ENCODE results near the gene GRB10. TPM values are rescaled to one million over a fixed set of nuclear protein-coding genes. Genes with fewer than 3 reads are reported as not detected.

GRB10 gene
- total RNA-seq, 1 donor from 2014 or later = not detected

GRCh38 chr7:50544992-50545391, 237.7 kb downstream of the GRB10 start:
- ChIA-PET POLR2A (no interaction called here), CTCF (no interaction called here)
- no peak overlapping the region for H3K4me3 Mint-ChIP-seq
- no peak for ATAC-seq (ENCODE audit: low read depth)
- no peaks in the 10 kb centered on the region for H3K9me3 Mint-ChIP-seq
- no peak overlapping the region for H3K27ac Mint-ChIP-seq
- intact Hi-C loops (cut with micrococcal nuclease) = no loop called here
- TF ChIP-seq CTCF (IDR thresholded peaks at IDR 0.05) = no peak
- H3K36me3 Mint-ChIP-seq (ENCODE audit: low read depth) = no peaks in the 10 kb centered on the region
- H3K4me1 Mint-ChIP-seq = no peaks in the 10 kb centered on the region
- no peaks in the 10 kb centered on the region for H3K27me3 Mint-ChIP-seq
- no peak for DNase-seq

- intact Hi-C loops (cut with micrococcal nuclease) = no loop called here
- Mint-ChIP-seq H3K36me3 (ENCODE audit: low read depth) (no peaks in the 10 kb centered on the region), H3K4me3 (no peak overlapping the region), H3K4me1 (no peaks in the 10 kb centered on the region), H3K27me3 (no peaks in the 10 kb centered on the region), H3K27ac (no peak overlapping the region), H3K9me3 (no peaks in the 10 kb centered on the region)
- ChIA-PET CTCF (no interaction called here), POLR2A (no interaction called here)
- no peak for ATAC-seq (ENCODE audit: low read depth)
- no peak for TF ChIP-seq CTCF (IDR thresholded peaks at IDR 0.05)
- no peak for DNase-seq
Measured at GRCh38 chr7:50543776-50544442, 238.8 kb downstream of the GRB10 start.

GRCh38 chr7:50542132-50542531, 240.6 kb downstream of the GRB10 start:
- H3K27ac Mint-ChIP-seq = no peak overlapping the region
- intact Hi-C loops (cut with micrococcal nuclease) = no loop called here
- POLR2A ChIA-PET = no interaction called here
- no peaks in the 10 kb centered on the region for H3K9me3 Mint-ChIP-seq
- TF ChIP-seq CTCF (IDR thresholded peaks at IDR 0.05) = no peak
- H3K27me3 Mint-ChIP-seq = no peaks in the 10 kb centered on the region
- no peaks in the 10 kb centered on the region for H3K4me1 Mint-ChIP-seq
- H3K4me3 Mint-ChIP-seq = no peak overlapping the region
- no peaks in the 10 kb centered on the region for H3K36me3 Mint-ChIP-seq (ENCODE audit: low read depth)
- ATAC-seq (ENCODE audit: low read depth) (no peak), DNase-seq (no peak)
- CTCF ChIA-PET = no interaction called here

GRCh38 chr7:50540785-50541579, 241.7 kb downstream of the GRB10 start:
- no peak for DNase-seq
- Mint-ChIP-seq H3K4me3 (no peak overlapping the region), H3K4me1 (no peaks in the 10 kb centered on the region), H3K9me3 (no peaks in the 10 kb centered on the region), H3K27me3 (no peaks in the 10 kb centered on the region), H3K36me3 (ENCODE audit: low read depth) (no peaks in the 10 kb centered on the region), H3K27ac (no peak overlapping the region)
- no peak for ATAC-seq (ENCODE audit: low read depth)
- TF ChIP-seq CTCF (IDR thresholded peaks at IDR 0.05) = no peak
- intact Hi-C loops (cut with micrococcal nuclease) = no loop called here
- CTCF ChIA-PET = no interaction called here
- POLR2A ChIA-PET = no interaction called here

Other genes starting within 250 kb of the GRB10 start
- gene DDC, start 217.5 kb downstream of the GRB10 start, total RNA-seq = not detected in 2 replicates

Measured in activated B cell treated with CpG ODN at 0.5 μM for 24 hours (primary cell).